DND-41 (cell line): Measurements from ENCODE around the gene EIF4ENIF1.

Experiments
- ATAC-seq: fragments of 200-7000 bp; cut with Tn5 transposase; 3 replicates; pipeline ENCODE4 v1.9.1; 2021; ENCODE audit warnings: low read depth; ENCODE audit not compliant: insufficient read depth
- DNase-seq: peaks from one replicate; pipeline ENCODE4 v3.0.0-alpha.2; 2020
- H2AFZ ChIP-seq: 2 replicates; pipeline ENCODE4 v1.6.0; 2012; ENCODE audit warnings: low read depth, low read length
- H3K27ac ChIP-seq: 2 replicates; pipeline ENCODE4 v1.5.1; 2012; ENCODE audit warnings: low read length, inconsistent platforms
- H3K27me3 ChIP-seq: fragments of 200-600 bp; sonication (generic); 2 replicates; pipeline ENCODE4 v1.6.0; 2012; ENCODE audit warnings: low read length, mild to moderate bottlenecking, inconsistent platforms; ENCODE audit not compliant: insufficient read depth, poor library complexity
- H3K36me3 ChIP-seq: 2 replicates; pipeline ENCODE4 v1.5.1; 2012; ENCODE audit warnings: low read length, inconsistent platforms; ENCODE audit not compliant: insufficient read depth
- H3K4me1 ChIP-seq: 2 replicates; pipeline ENCODE4 v1.5.1; 2012; ENCODE audit warnings: mild to moderate bottlenecking, low read length; ENCODE audit not compliant: insufficient read depth
- H3K4me2 ChIP-seq: 2 replicates; pipeline ENCODE4 v1.6.0; 2012; ENCODE audit warnings: mild to moderate bottlenecking, moderate library complexity, low read length, inconsistent platforms; ENCODE audit not compliant: insufficient read depth
- H3K4me3 ChIP-seq, 2 experiments: fragments of 200-600 bp in 1 of 2; shearing (Covaris generic) in 1 of 2; 2 replicates each; pipeline ENCODE4 v1.5.1; 2012 to 2016; ENCODE audit warnings: inconsistent platforms in 2 of 2, low read length in 2 of 2, mild to moderate bottlenecking in 2 of 2, low read depth in 1 of 2, moderate library complexity in 1 of 2
- H3K79me2 ChIP-seq: 2 replicates; pipeline ENCODE4 v1.6.0; 2012; ENCODE audit warnings: low read length, inconsistent platforms; ENCODE audit not compliant: insufficient read depth
- H3K9ac ChIP-seq: 2 replicates; pipeline ENCODE4 v1.6.0; 2012; ENCODE audit warnings: low read depth, mild to moderate bottlenecking, inconsistent platforms, low read length, moderate library complexity
- H3K9me3 ChIP-seq: 2 replicates; pipeline ENCODE4 v1.5.1; 2012; ENCODE audit warnings: low read length, moderate library complexity, mild to moderate bottlenecking, inconsistent platforms; ENCODE audit not compliant: insufficient read depth, severe bottlenecking
- H4K20me1 ChIP-seq: 2 replicates; pipeline ENCODE4 v1.6.0; 2012; ENCODE audit warnings: low read length; ENCODE audit not compliant: insufficient read depth
- CTCF ChIP-seq: IDR thresholded peaks from 2 replicates; pipeline ENCODE4 v1.5.1; 2012; ENCODE audit warnings: borderline replicate concordance, low read length, moderate library complexity, mild to moderate bottlenecking; ENCODE audit not compliant: poor library complexity, severe bottlenecking; ENCODE audit errors: extremely low read depth
- EZH2 ChIP-seq: IDR thresholded peaks from 3 replicates; pipeline ENCODE4 v1.6.1; 2012; ENCODE audit warnings: borderline replicate concordance, low read depth, mild to moderate bottlenecking, moderate library complexity, low read length, inconsistent platforms; ENCODE audit not compliant: severe bottlenecking

EIF4ENIF1 gene

DNA sequence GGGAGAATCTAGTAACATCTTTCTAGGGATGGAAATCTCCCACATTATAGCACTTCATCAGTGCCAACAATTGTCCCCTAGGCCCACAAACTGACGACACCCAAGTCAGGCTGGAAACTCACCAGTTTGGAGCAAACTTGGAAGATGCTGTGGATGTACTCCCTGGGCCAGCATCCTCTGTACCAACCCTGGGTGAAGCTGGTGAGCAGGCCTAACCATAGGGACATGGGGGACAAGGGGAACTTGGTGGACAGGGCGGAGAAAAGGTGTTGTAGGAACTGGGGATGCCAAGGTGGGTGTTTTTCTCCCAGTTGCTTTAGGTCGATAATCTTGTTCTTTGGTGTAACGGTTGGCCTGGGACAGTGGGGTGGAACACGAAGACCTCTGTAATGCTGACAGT lies 48.0 kb downstream of the EIF4ENIF1 start:
- H3K4me2 ChIP-seq: no peak overlapping the region
- H3K27ac ChIP-seq: no peak overlapping the region
- H3K9ac ChIP-seq: no peak overlapping the region
- no peak overlapping the region for H2AFZ ChIP-seq
- peaks cover 89% of the 10 kb centered on the region for H3K36me3 ChIP-seq
- H3K4me1 ChIP-seq: no peaks in the 10 kb centered on the region
- DNase-seq (no peak), ATAC-seq (no peak)
- no peak overlapping the region for H3K4me3 ChIP-seq
- TF ChIP-seq CTCF: no peak
- TF ChIP-seq EZH2: no peak
- peaks cover 2% of the 10 kb centered on the region; the same call in 1 of the 2 replicates for H4K20me1 ChIP-seq
- no peaks in the 10 kb centered on the region for H3K9me3 ChIP-seq
- no peaks in the 10 kb centered on the region for H3K27me3 ChIP-seq
- H3K79me2 ChIP-seq: no peaks in the 10 kb centered on the region

DNA sequence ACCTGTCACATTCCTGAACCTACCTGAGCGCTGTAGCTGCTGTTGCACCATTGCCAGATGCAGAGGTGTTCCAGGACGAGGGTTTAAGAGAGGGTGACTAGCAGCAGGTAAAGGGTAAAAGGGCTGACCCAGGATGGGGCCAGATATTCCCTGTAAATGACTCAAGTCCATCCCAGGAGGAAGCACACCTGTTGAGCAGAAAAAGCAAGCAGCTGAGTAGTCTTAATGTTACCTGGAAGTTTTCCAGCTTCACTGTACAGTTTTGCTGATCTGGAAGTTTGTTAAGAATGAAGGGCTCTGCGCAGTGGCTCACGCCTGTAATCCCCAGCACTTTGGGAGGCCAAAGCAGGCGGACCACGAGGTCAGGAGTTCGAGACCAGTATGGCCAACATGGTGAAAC lies 49.0 kb downstream of the EIF4ENIF1 start:
- Histone ChIP-seq H3K9me3 (no peaks in the 10 kb centered on the region), H3K79me2 (no peaks in the 10 kb centered on the region), H4K20me1 (peaks cover 2% of the 10 kb centered on the region; the same call in 1 of the 2 replicates), H3K36me3 (peaks cover 92% of the 10 kb centered on the region), H3K9ac (no peak overlapping the region), H3K4me2 (no peak overlapping the region), H3K27me3 (no peaks in the 10 kb centered on the region), H2AFZ (no peak overlapping the region), H3K27ac (no peak overlapping the region), H3K4me1 (no peaks in the 10 kb centered on the region), H3K4me3 (no peak overlapping the region)
- no peak for DNase-seq
- TF ChIP-seq EZH2 (no peak), CTCF (no peak)
- ATAC-seq: no peak

DNA sequence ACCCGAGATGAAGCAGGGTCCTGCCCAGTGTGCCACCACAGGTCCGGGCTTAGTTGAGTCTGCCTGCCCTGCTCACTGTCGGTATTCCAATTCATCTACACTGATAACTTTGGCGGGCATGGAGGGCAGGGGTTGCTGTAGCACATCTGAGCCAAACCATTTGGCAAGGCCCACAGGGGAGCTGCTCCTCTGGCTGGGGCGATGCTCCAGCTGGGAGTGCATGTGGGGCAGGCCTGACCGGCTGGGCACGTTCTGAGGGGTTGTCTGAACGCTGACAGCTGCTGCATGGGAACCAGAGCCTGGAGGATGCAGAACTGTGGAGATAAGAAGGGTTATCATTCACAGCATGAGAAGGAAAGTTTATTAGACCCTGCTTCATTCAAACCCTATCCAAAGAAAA lies 49.8 kb downstream of the EIF4ENIF1 start:
- no peak overlapping the region for H3K4me2 ChIP-seq
- H3K4me3 ChIP-seq: no peak overlapping the region
- H3K9ac ChIP-seq: no peak overlapping the region
- TF ChIP-seq CTCF (no peak), EZH2 (no peak)
- H3K4me1 ChIP-seq: no peaks in the 10 kb centered on the region
- no peaks in the 10 kb centered on the region for H3K9me3 ChIP-seq
- no peak overlapping the region for H3K27ac ChIP-seq
- no peaks in the 10 kb centered on the region for H3K79me2 ChIP-seq
- H2AFZ ChIP-seq: no peak overlapping the region
- H4K20me1 ChIP-seq: peaks cover 2% of the 10 kb centered on the region; the same call in 1 of the 2 replicates
- no peaks in the 10 kb centered on the region for H3K27me3 ChIP-seq
- no peak for ATAC-seq
- DNase-seq: no peak
- peaks cover 92% of the 10 kb centered on the region for H3K36me3 ChIP-seq

GRCh38 chr22:31436132-31436531 lies 53.5 kb downstream of the EIF4ENIF1 start:
- Histone ChIP-seq H2AFZ (no peak overlapping the region), H3K9me3 (no peaks in the 10 kb centered on the region), H3K4me2 (no peak overlapping the region), H3K36me3 (peaks cover 96% of the 10 kb centered on the region), H4K20me1 (peaks cover 7% of the 10 kb centered on the region; the same call in 1 of the 2 replicates), H3K27me3 (no peaks in the 10 kb centered on the region), H3K9ac (no peak overlapping the region), H3K4me3 (no peak overlapping the region), H3K27ac (no peak overlapping the region), H3K4me1 (no peaks in the 10 kb centered on the region), H3K79me2 (peaks cover 3% of the 10 kb centered on the region)
- TF ChIP-seq EZH2 (no peak), CTCF (no peak)
- DNase-seq (no peak), ATAC-seq (no peak)
